ENCODE results near the gene MTA2. TPM values are rescaled to one million over a fixed set of nuclear protein-coding genes. Genes with fewer than 3 reads are reported as not detected.
A peak's percentile ranks its signal among the peaks of the same experiment; 100 is the strongest.
"Not testable (repeated sequence)": the region's sequence is repeated elsewhere in the genome, so short reads cannot be mapped to it uniquely, and the experiment has no call there.

MTA2 gene
- total RNA-seq, 1 donor from 2014 or later: 224 TPM

DNA sequence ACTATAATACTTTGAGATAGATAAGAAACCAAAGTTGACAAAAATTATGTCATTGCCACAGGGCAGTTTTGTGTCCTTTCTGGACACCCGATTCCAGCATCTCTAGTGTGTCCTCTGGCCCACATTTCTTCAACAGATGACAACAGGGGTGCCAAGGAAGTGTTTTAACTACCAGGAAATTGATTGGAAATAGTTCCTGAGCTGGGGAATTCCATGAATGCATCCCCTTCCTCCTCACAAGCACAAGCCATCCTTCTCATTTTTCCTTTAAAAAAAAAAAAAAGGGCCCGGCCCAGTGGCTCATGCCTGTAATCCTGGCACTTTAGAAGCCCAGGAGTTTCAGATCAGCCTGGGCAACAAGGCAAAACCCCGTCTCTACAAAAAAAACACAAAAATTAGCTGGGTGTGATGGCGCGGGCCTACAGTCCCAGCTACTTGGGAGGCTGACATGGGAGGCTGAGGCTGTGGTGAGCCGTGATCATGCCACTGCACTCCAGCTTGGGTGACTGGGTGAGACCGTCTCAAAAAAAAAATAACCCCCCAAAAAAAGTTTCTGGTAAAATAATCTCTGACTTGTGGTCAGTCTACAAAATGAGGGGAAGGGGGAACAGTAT is 20.9 kb upstream of the MTA2 start:
- intact Hi-C loops (cut with micrococcal nuclease): loop anchor here (1.0 to 5.0 kb wide), 8 partner anchors 10 to 220 kb away; partner anchors contain the start of genes C11orf98, CSKMT, EML3 and GANAB
- peaks cover 38% of the 10 kb centered on the region for H3K36me3 Mint-ChIP-seq (ENCODE audit: low read depth)
- no peak for DNase-seq (ENCODE audit: low spot score)
- no peaks in the 10 kb centered on the region for H3K9me3 Mint-ChIP-seq
- H3K4me1 Mint-ChIP-seq (ENCODE audit: low read depth): peaks cover 25% of the 10 kb centered on the region
- H3K27ac Mint-ChIP-seq: peak overlapping the region; percentile 96
- no peaks in the 10 kb centered on the region for H3K27me3 Mint-ChIP-seq (ENCODE audit: insufficient read depth)
- peak overlapping the region; percentile 82 for H3K4me3 Mint-ChIP-seq

DNA sequence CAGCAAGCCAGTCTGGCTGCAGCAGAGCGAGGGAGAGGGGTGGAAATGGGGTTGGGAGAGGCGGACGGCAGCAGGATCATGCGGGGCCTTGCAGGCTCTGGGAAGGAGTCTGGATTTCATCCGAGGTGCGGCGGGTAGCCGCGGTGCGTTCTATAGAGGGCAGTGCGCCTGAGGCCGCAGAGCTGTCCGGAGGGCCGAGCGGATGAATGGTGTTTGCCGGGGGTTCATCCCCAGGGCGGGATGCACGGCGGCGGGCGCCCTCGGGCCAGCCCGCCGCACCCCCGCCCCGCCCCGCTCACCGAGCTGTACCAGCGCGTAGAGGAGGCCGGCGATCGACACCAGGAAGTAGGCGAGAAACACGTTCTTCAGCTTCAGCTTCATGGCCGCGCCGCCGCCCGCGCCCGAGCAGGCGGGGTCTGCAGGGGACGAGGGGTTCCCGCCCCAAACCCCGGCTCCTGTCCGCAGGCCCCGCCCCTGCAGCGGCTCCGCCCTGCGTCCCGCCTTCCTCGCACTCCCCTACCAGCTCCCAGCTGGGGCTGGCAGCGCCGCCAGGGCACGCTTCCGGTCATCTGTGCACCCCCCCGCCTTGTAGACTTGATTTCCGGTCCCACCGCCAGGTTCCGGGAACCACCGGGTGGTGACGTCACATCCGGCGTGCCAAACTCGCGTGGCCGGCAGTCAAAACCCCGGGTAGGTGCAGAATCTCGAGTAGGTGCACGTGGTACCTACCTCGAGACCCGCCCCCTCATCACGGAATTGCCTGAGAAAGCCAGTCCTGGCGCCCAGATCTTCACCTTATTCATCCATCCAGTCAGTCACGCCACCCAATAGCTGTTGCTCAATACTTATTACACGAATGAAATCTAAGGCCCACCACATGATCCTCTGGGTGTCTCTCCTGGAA is 20.2 kb upstream of the MTA2 start, which contains the start of gene B3GAT3:
TSS of gene B3GAT3 (minus strand) at position 420 of the 904 bp plus-strand sequence. CDS start at position 381, 39 bp downstream.
- Mint-ChIP-seq H3K36me3 (ENCODE audit: low read depth) (peaks cover 35% of the 10 kb centered on the region), H3K4me3 (peak within 1 kb of the TSS; percentile 95), H3K9me3 (no peaks in the 10 kb centered on the region), H3K27me3 (ENCODE audit: insufficient read depth) (no peaks in the 10 kb centered on the region), H3K27ac (peak within 1 kb of the TSS; percentile 96), H3K4me1 (ENCODE audit: low read depth) (peaks cover 25% of the 10 kb centered on the region)
- intact Hi-C loops (cut with micrococcal nuclease): loop anchor here (1.0 to 5.0 kb wide), 8 partner anchors 10 to 220 kb away; partner anchors contain the start of genes C11orf98, CSKMT, EML3 and GANAB
- DNase-seq (ENCODE audit: low spot score): peak; percentile 96

DNA sequence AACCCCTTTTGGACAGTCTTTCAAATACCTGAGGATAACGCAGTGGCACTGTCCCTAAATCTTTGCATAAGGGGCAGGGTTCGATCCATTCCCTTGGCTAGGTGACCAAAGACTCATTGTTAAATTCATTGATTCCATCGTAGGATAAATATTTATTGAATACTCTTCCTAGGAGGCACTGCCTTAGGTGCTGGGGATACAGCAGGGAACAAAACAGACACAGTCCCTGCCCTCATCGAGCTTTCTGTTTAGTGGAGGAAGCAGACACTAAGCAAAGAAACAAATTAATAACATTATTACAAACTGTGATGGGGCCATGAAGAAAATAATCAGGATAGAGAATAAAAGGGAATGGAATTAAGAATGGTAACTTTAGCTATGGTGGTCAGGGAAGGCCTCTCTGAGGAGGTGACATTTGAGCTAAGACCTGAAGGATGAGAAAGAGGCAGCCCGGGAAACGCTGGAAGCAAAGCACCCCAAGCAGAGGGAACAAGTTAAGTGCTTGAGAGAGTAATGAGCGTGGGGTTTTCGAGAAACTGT is 19.4 kb upstream of the MTA2 start:
- H3K4me1 Mint-ChIP-seq (ENCODE audit: low read depth): peaks cover 25% of the 10 kb centered on the region
- peak overlapping the region; percentile 92 for H3K27ac Mint-ChIP-seq
- peaks cover 35% of the 10 kb centered on the region for H3K36me3 Mint-ChIP-seq (ENCODE audit: low read depth)
- peak overlapping the region; percentile 95 for H3K4me3 Mint-ChIP-seq
- H3K27me3 Mint-ChIP-seq (ENCODE audit: insufficient read depth): no peaks in the 10 kb centered on the region
- DNase-seq (ENCODE audit: low spot score): no peak
- H3K9me3 Mint-ChIP-seq: no peaks in the 10 kb centered on the region
- intact Hi-C loops (cut with micrococcal nuclease): loop anchor here (5.0 kb wide), 1 partner anchor 221 kb away; no protein-coding TSS in a partner anchor

DNA sequence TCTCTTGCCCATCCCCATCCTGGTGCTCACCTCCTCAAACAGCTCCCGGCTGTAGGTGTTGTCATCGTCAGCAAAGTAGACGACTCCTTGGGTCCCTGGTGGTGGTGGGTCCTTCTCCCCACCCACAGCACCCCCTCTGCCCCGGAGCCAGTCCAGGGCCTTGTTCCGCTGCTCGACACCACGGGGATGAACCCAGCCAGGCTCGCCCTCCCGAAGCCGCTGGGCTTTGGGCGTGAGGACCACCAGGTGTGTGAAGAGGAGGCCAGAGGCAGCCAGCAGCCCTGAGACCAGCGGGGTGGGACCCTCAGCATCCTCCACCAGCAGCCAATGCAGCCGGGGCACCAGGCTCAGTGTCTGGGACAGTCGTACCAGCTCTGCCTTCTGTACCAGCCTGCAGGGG is 15.3 kb upstream of the MTA2 start:
- DNase-seq (ENCODE audit: low spot score); H3K4me3 Mint-ChIP-seq; intact Hi-C loops (cut with micrococcal nuclease); H3K27me3 Mint-ChIP-seq (ENCODE audit: insufficient read depth); H3K27ac Mint-ChIP-seq; H3K9me3 Mint-ChIP-seq: not testable (repeated sequence)
- Mint-ChIP-seq H3K4me1 (ENCODE audit: low read depth) (peaks cover 35% of the 10 kb centered on the region), H3K36me3 (ENCODE audit: low read depth) (peaks cover 24% of the 10 kb centered on the region)

DNA sequence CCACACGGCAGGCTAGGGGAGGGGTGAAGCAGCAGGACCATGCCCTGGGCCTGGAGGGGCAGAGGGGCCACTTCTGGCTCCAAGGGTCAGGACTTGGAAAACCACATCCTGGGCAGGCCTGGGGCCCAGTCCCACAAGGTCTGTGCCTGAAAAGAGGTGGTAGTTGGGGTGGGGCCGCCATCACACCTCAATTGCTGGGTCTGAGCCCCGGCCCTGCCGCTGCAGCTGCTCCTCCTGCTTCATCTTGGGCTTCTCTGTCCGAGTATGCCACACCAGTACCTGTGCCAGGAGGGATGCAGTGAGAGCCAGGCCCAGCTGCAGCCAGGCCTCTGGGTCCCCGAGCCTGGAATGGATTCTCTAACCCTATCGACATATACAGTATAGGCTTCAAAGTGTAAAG is 13.9 kb upstream of the MTA2 start:
- DNase-seq (ENCODE audit: low spot score): no peak
- H3K9me3 Mint-ChIP-seq: no peaks in the 10 kb centered on the region
- H3K4me1 Mint-ChIP-seq (ENCODE audit: low read depth): peaks cover 27% of the 10 kb centered on the region
- intact Hi-C loops (cut with micrococcal nuclease): no loop called here
- no peak overlapping the region for H3K27ac Mint-ChIP-seq
- H3K4me3 Mint-ChIP-seq: no peak overlapping the region
- H3K36me3 Mint-ChIP-seq (ENCODE audit: low read depth): peaks cover 16% of the 10 kb centered on the region
- no peaks in the 10 kb centered on the region for H3K27me3 Mint-ChIP-seq (ENCODE audit: insufficient read depth)

DNA sequence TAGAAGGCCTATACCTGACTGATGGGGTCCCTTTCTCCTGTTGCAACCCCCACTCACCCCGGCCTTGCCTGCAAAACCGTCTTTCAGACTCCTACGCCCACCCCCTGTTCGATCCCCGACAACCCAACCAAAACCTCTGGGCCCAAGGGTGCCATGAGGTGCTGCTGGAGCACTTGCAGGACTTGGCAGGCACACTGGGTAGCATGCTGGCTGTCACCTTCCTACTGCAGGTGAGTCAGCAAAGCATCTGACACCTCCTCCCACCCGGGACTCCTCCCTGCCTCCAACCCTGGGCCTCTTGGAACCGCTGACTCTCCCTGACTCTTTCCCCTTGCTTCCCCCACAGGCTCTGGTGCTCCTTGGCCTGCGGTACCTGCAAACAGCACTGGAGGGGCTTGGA is 12.6 kb upstream of the MTA2 start:
- DNase-seq (ENCODE audit: low spot score): no peak
- H3K9me3 Mint-ChIP-seq: no peaks in the 10 kb centered on the region

DNA sequence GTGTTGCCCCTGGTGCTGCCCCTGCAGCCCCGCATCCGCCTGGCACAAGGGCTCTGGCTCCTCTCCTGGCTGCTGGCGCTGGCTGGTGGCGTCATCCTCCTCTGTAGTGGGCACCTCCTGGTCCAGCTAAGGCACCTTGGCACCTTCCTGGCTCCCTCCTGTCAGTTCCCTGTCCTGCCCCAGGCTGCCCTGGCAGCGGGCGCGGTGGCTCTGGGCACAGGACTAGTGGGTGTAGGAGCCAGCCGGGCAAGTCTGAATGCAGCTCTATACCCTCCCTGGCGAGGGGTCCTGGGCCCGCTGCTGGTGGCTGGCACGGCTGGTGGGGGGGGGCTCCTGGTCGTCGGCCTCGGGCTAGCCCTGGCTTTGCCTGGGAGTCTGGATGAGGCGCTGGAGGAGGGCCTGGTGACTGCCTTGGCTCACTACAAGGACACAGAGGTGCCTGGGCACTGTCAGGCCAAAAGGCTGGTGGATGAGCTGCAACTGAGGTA is 11.7 kb upstream of the MTA2 start:
- H3K36me3 Mint-ChIP-seq (ENCODE audit: low read depth): peaks cover 14% of the 10 kb centered on the region
- peaks cover 32% of the 10 kb centered on the region for H3K4me1 Mint-ChIP-seq (ENCODE audit: low read depth)
- DNase-seq (ENCODE audit: low spot score): no peak

More for the DNA sequence above, 12.6 kb upstream of the MTA2 start:
- intact Hi-C loops (cut with micrococcal nuclease): loop anchor here (5.0 kb wide), 1 partner anchor 138 kb away; the partner anchor contains the start of gene ZBTB3
- Mint-ChIP-seq H3K4me1 (ENCODE audit: low read depth) (peaks cover 34% of the 10 kb centered on the region), H3K4me3 (peak overlapping the region; percentile 72), H3K36me3 (ENCODE audit: low read depth) (peaks cover 18% of the 10 kb centered on the region), H3K27me3 (ENCODE audit: insufficient read depth) (no peaks in the 10 kb centered on the region), H3K27ac (peak overlapping the region; percentile 86)

DNA sequence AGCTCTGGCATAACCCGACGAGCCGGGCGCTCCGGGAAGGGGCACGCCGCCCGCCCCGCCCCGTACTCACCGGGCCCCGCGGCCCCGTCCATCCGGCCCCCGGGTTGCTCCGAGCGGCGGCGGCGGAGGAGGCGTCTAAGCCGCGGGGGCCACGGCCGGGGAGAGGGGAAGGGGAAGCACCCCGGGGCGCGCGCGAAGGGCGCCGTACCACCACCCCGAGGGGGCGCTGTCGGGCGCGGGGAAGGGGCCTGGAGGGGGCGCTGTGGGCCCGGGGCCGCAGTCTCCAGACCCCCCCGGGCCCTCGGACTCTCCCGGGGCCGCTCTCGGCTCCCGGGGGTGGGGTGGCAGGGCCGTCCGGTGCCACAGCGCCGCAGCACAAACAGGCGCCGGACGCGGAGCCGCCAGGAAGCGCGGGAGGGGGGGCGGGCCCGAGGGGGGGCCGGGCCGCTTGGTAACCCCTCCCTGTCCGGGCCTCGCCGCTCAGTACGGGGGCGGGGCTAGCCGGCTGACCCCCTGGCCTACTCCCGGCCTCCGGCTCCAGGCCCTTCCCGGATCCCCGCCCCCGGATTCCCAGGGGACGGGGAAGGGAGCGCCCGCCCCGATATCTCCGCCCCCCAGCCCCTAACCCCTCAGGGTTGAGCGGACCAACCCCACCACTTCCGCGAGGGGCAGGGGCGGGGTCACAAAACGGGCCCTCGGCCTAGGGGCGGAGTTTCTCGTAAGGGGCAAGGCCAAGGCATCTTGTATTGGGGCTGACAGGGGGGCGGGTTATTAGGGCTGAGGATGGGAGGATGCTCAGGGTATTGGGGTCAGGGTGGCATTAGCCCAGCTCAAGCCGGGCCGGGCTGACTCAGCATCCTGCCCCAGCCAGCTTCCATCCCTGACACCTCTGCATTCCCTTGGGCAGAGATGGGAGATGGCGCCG is 11.0 kb upstream of the MTA2 start, which contains the start of the genes EML3 and ROM1:
TSS of gene EML3 (minus strand) at position 410 of the 925 bp plus-strand sequence. CDS start at position 92, 318 bp downstream.
TSS of gene ROM1 (plus strand) at position 892 of the 925 bp plus-strand sequence. CDS start at position 917, 25 bp downstream.
- H3K9me3 Mint-ChIP-seq: no peaks in the 10 kb centered on the region
- peaks cover 21% of the 10 kb centered on the region for H3K36me3 Mint-ChIP-seq (ENCODE audit: low read depth)
- H3K4me3 Mint-ChIP-seq: peak within 1 kb of the TSS; percentile 96
- H3K4me1 Mint-ChIP-seq (ENCODE audit: low read depth): peaks cover 32% of the 10 kb centered on the region
- DNase-seq (ENCODE audit: low spot score): peak; percentile 85
- H3K27me3 Mint-ChIP-seq (ENCODE audit: insufficient read depth): no peaks in the 10 kb centered on the region
- peak within 1 kb of the TSS; percentile 97 for H3K27ac Mint-ChIP-seq
- intact Hi-C loops (cut with micrococcal nuclease): loop anchor here (1.0 to 5.0 kb wide), 6 partner anchors 10 to 140 kb away; partner anchors contain the start of genes C11orf98, CSKMT, GANAB and INTS5

More for the DNA sequence above, 11.7 kb upstream of the MTA2 start:
- Mint-ChIP-seq H3K9me3 (no peaks in the 10 kb centered on the region), H3K27ac (peak overlapping the region; percentile 83), H3K4me3 (peak overlapping the region; percentile 63), H3K27me3 (ENCODE audit: insufficient read depth) (no peaks in the 10 kb centered on the region)
- intact Hi-C loops (cut with micrococcal nuclease): loop anchor here (2.0 to 5.0 kb wide), 2 partner anchors 51 to 139 kb away; partner anchors contain the start of genes C11orf98, CSKMT and ZBTB3

DNA sequence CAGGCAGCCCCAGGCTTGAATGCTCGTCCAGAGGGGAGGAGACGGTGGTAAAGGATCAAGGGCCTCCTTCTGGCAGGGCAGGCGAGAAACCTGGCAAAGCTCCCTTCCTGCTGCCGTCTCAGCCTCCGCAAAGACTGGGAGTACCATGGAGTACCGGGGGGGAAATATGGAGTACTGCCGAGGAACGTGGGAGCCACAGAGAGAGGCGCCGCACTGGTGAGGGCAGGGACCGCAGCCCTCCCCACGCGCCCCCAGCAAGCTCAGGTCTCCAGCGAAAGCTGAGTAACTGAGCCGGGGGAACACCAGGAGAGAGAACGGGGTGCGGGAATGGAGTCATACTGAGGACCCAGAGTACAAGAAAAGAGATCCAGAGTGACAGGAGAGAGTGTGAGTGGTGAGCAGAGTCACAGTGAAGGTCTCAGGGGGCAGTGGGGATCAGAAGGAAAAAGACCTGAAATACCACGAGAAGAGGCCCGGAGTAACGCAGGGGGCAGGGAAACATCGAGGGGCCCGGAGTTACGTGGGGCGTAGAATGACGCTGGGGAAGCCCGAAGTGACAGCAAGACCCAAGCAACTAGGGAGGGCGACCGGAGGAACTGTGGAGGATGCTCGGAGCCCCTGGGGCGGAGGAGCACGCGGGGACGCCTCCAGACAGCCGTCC is 10.2 kb upstream of the MTA2 start:
- Mint-ChIP-seq H3K9me3 (no peaks in the 10 kb centered on the region), H3K27ac (peak overlapping the region; percentile 97), H3K4me1 (ENCODE audit: low read depth) (peaks cover 32% of the 10 kb centered on the region), H3K4me3 (peak overlapping the region; percentile 96), H3K27me3 (ENCODE audit: insufficient read depth) (no peaks in the 10 kb centered on the region), H3K36me3 (ENCODE audit: low read depth) (peaks cover 21% of the 10 kb centered on the region)
- intact Hi-C loops (cut with micrococcal nuclease): loop anchor here (1.0 to 5.0 kb wide), 6 partner anchors 10 to 140 kb away; partner anchors contain the start of genes C11orf98, CSKMT, GANAB and INTS5
- DNase-seq (ENCODE audit: low spot score): no peak

DNA sequence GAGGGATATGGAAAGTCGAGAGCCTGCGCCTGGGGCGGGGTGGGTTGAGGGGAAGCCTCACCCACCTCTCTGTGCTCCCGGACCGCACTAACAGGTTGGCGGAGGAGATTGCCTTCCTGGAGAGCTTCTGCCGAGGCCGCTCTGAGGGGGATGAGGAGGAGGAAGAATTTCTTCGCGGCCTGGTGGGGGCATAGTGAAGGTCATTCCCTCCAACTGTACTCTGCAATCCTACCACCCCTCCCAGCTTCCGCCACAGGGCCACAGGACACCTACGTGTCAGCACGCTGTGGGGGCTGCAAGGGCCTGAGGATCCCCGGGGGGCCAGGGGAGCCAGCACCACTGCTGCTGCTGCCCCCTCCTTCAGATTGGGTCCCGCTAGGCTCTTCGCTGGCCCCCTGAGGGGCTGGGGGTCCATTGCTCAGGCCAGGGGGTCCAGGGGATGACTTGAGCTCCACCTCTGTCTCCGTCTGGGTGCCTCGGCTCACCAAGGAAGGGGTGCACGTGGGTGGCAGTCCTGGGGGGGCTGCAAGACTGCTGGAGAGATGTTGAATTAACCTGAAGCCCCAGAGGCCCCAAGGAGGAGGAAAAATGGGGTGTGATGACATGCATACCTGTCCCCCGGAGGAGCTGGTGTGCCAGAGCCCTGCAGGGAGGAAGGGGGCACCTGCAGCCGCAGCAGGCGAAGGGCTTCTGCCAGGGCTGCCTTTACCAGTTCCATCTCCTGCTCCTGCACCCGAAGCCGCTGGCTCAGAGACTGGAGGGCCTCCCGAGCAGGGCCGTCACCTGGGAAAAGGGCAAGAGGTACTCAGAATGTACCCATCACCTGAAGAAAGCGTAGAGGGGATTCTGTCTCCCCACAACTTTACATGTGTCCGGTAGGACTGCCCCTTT is 9.4 kb upstream of the MTA2 start:
- Mint-ChIP-seq H3K27ac (peak overlapping the region; percentile 97), H3K36me3 (ENCODE audit: low read depth) (peaks cover 16% of the 10 kb centered on the region), H3K27me3 (ENCODE audit: insufficient read depth) (no peaks in the 10 kb centered on the region), H3K4me1 (ENCODE audit: low read depth) (peaks cover 32% of the 10 kb centered on the region), H3K4me3 (peak overlapping the region; percentile 96), H3K9me3 (no peaks in the 10 kb centered on the region)
- DNase-seq (ENCODE audit: low spot score): no peak
- intact Hi-C loops (cut with micrococcal nuclease): loop anchor here (5.0 kb wide), 1 partner anchor 141 kb away; the partner anchor contains the start of gene ZBTB3
